K562 (cell line): Measurements from ENCODE around the gene GTF2A2. TPM values are rescaled to one million over a fixed set of nuclear protein-coding genes. Genes with fewer than 3 reads are reported as not detected.
A peak's percentile ranks its signal among the peaks of the same experiment; 100 is the strongest.

Experiments used
- ATF1 ChIP-seq, 2 experiments: fragments of 450-650 bp in 1 of 2; IDR thresholded peaks; 2 replicates each; pipeline ENCODE4 v1.6.1; 2016; ENCODE audit warnings: missing compliant biosample characterization in 1 of 2, missing genetic modification characterization in 1 of 2
- CBX2 ChIP-seq: fragments of 200-600 bp; sonication (generic); IDR thresholded peaks from one replicate; pipeline ENCODE4 v1.6.1; 2012; ENCODE audit warnings: mild to moderate bottlenecking, low read length, inconsistent platforms; ENCODE audit not compliant: insufficient read depth, poor library complexity, severe bottlenecking
- DPF2 ChIP-seq: fragments of 450-650 bp; IDR thresholded peaks from 2 replicates; pipeline ENCODE4 v1.6.1; 2016
- E2F8 ChIP-seq: fragments of 450-650 bp; IDR thresholded peaks from 2 replicates; pipeline ENCODE4 v1.7.1; 2018; ENCODE audit warnings: mild to moderate bottlenecking, low read depth; ENCODE audit not compliant: partially characterized antibody
- EP300 ChIP-seq: IDR thresholded peaks from 2 replicates; pipeline ENCODE4 v1.6.1; 2012; ENCODE audit warnings: low read length, improper control_type of control experiment
- EZH2 ChIP-seq: IDR thresholded peaks from 2 replicates; pipeline ENCODE4 v1.6.1; 2012; ENCODE audit warnings: low read depth, mild to moderate bottlenecking, inconsistent platforms, low read length, borderline replicate concordance
- KLF16 ChIP-seq: IDR thresholded peaks from 2 replicates; pipeline ENCODE4 v1.6.1; 2016; ENCODE audit warnings: antibody characterized with exemption
- MAX ChIP-seq: sonication (generic); formaldehyde crosslinking; IDR thresholded peaks from 2 replicates; pipeline ENCODE4 v1.9.0; 2022; ENCODE audit warnings: mild to moderate bottlenecking, missing genetic modification reagents
- MCM2 ChIP-seq: fragments of 450-650 bp; IDR thresholded peaks from 2 replicates; pipeline ENCODE4 v1.6.1; 2017; ENCODE audit warnings: low read depth, mild to moderate bottlenecking
- NR2C1 ChIP-seq, 2 experiments: fragments of 450-650 bp; IDR thresholded peaks; 2 replicates each; pipeline ENCODE4 v1.6.1; 2017; ENCODE audit warnings: mild to moderate bottlenecking in 2 of 2, antibody characterized with exemption in 1 of 2, inconsistent platforms in 1 of 2, missing compliant biosample characterization in 1 of 2, missing genetic modification characterization in 1 of 2
- PRDM10 ChIP-seq: fragments of 450-650 bp; IDR thresholded peaks from 2 replicates; pipeline ENCODE4 v1.6.1; 2018; ENCODE audit not compliant: partially characterized antibody
- RREB1 ChIP-seq: fragments of 250-450 bp; sonication (Bioruptor Pico); IDR thresholded peaks from 2 replicates; pipeline ENCODE4 v1.4.0; 2020
- SOX6 ChIP-seq: fragments of 450-650 bp; IDR thresholded peaks from 2 replicates; pipeline ENCODE4 v1.6.1; 2014; ENCODE audit warnings: mild to moderate bottlenecking
- TAL1 ChIP-seq: fragments of 450-650 bp; IDR thresholded peaks from 2 replicates; pipeline ENCODE4 v1.6.1; 2016; ENCODE audit warnings: mild to moderate bottlenecking
- TEAD2 ChIP-seq: fragments of 450-650 bp; IDR thresholded peaks from 2 replicates; pipeline ENCODE4 v1.6.1; 2016; ENCODE audit warnings: missing genetic modification characterization, control low read depth, missing compliant biosample characterization
- ZNF354B ChIP-seq: fragments of 250-450 bp; sonication (Bioruptor Pico); IDR thresholded peaks from 2 replicates; pipeline ENCODE4 v1.4.0; 2020
- ZNF644 ChIP-seq: fragments of 200-800 bp; sonication (Bioruptor generic); IDR thresholded peaks from 2 replicates; pipeline ENCODE4 v1.6.1; 2016; ENCODE audit warnings: low read depth, missing genetic modification characterization, missing compliant biosample characterization
- polyA plus RNA-seq, 8 experiments: library from polyadenylated mRNA; depleted of rRNA in 4 of 8; stranded (reverse) in 5 of 8; unstranded in 3 of 8; fragments of >200 nt; fragmentation: Nextera tagmentation in 2 of 8; fragmentation: Illumina TruSeq in 1 of 8; extraction: Ambion mirVana in 2 of 8; extraction: Trizol in 1 of 8; gene quantifications; 2 replicates each; pipeline versions ENCODE4 v1.2.1 to v1.2.3, GENCODE V29; 2011 to 2014; ENCODE audit warnings: inconsistent platforms in 1 of 8, missing spikeins in 1 of 8
- total RNA-seq, 7 experiments: library from RNA; depleted of rRNA in 6 of 7; stranded (reverse); fragments of >200 nt in 6 of 7; fragmentation: Illumina TruSeq in 2 of 7; extraction: Trizol in 2 of 7; gene quantifications; 2 replicates each; pipeline versions ENCODE4 v1.2.1 to v1.2.3, GENCODE V29; 2011 to 2021; ENCODE audit warnings: low replicate concordance in 1 of 7

Gene GTF2A2
- total and polyA plus RNA-seq, 9 of the 15 experiments (the other 6 are each of a cell fraction or from before 2014, with no cell fraction given) = 128 to 656 (median 172) TPM

- TF ChIP-seq E2F8 = no peak
- peak; percentile 50 for TF ChIP-seq NR2C1 (IDR thresholded peaks at IDR 0.05)
- TF ChIP-seq NR2C1 (tag; IDR thresholded peaks at IDR 0.05) = peak; percentile 79
- TF ChIP-seq CBX2 = no peak
- TF ChIP-seq DPF2 = peak; percentile 45; the same call in 1 of the 2 replicates
- TF ChIP-seq ZNF354B (CRISPR knock-in tag) = no peak
- TF ChIP-seq RREB1 (CRISPR knock-in tag) = no peak
- peak; percentile 56 for TF ChIP-seq TAL1
- peak; percentile 77; the same call in 1 of the 2 replicates for TF ChIP-seq ZNF644 (tag)
- no peak for TF ChIP-seq PRDM10
- no peak for TF ChIP-seq TEAD2 (tag)
- peak; percentile 80 for TF ChIP-seq SOX6
- peak; percentile 62 for TF ChIP-seq MAX (CRISPR knock-in tag)
- no peak for TF ChIP-seq MCM2
- TF ChIP-seq KLF16 = peak; percentile 65; the same call in 1 of the 2 replicates
- no peak for TF ChIP-seq ATF1 (CRISPR knock-in tag; IDR thresholded peaks at IDR 0.05)
- 0 out of 2 replicates have a peak, but pooled peaks have one; percentile 16 for TF ChIP-seq ATF1 (tag; IDR thresholded peaks at IDR 0.05)
- no peak for TF ChIP-seq EZH2
- TF ChIP-seq EP300 = peak; percentile 19; the same call in 1 of the 2 replicates
Measured at GRCh38 chr15:59696332-59696731, 39.0 kb upstream of the GTF2A2 start (continued).
